B cell (primary cell): ENCODE measurements around the gene GALNT18.

Experiments used
- EZH2 ChIP-seq: IDR thresholded peaks from 2 replicates; pipeline ENCODE4 v1.6.1; 2012; ENCODE audit warnings: borderline replicate concordance, low read depth, mild to moderate bottlenecking, moderate library complexity, low read length; ENCODE audit not compliant: insufficient read depth, poor library complexity, severe bottlenecking
- TF ChIP-seq, protein P1 (sequence below): fragments of 200-600 bp; IDR thresholded peaks from one replicate; pipeline ENCODE4 v1.8.0; 2022; ENCODE audit warnings: antibody characterized with exemption, mild to moderate bottlenecking

DNA sequence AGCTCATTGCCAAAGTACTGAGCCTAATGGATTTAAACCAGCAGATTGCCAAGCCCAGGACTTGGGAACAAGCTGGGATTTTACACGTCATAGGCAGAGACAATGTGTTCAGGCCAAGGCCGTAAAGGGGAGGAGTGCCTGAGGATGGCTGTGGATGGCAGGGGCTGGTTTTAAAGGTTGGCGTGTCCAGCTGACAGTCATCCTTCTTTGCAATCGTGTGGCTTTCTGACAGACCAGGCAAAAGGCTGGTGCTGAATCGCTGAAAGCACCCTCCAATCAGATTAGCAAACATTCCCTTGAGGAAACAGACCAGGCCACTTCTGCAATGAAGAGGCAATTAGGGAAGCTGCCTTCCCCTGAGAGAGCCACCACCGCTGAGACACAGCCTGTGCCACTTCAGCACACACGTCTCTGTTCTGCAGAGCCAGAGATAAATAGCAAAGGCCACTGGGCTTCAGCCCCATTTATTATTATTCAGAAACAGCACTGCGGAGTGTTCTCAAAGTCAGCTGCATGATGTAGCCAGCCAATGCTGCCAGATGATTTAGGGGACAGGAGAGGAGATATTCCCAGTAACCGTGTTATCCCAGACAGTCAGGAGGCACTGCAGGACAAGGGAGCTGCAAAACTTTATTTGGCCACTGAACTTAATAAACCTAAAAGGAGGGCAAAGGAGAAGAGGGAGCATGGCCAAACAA lies 214.6 kb downstream of the GALNT18 start:
- TF ChIP-seq, protein P1, sequence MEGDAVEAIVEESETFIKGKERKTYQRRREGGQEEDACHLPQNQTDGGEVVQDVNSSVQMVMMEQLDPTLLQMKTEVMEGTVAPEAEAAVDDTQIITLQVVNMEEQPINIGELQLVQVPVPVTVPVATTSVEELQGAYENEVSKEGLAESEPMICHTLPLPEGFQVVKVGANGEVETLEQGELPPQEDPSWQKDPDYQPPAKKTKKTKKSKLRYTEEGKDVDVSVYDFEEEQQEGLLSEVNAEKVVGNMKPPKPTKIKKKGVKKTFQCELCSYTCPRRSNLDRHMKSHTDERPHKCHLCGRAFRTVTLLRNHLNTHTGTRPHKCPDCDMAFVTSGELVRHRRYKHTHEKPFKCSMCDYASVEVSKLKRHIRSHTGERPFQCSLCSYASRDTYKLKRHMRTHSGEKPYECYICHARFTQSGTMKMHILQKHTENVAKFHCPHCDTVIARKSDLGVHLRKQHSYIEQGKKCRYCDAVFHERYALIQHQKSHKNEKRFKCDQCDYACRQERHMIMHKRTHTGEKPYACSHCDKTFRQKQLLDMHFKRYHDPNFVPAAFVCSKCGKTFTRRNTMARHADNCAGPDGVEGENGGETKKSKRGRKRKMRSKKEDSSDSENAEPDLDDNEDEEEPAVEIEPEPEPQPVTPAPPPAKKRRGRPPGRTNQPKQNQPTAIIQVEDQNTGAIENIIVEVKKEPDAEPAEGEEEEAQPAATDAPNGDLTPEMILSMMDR = no peak
- TF ChIP-seq EZH2 = no peak
